ENCODE data around the gene ZSWIM3.

DNA sequence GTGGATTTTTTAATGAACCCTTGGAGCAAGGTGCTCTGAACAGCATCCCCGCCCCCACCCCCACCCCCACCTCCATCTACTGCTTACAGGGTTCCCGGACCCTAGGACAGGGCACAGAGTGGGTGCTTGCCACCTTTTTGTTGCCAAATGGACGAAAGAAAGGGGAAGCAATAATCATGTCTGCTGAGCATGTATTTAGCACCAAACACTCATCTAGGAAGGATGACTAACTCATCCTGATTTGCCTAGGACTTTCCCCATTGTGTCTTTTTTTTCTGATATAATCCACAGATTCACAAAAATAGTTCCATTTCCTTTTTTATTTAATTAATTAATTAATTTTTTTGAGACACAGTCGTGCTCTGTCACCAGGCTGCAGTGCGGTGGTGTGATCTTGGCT lies 55.7 kb downstream of the ZSWIM3 start:
- TF ChIP-seq ZNF565 (CRISPR knock-in tag; conservative IDR thresholded peaks at IDR 0.05; ENCODE audit: low read depth) (no peak), RARB (CRISPR knock-in tag; IDR thresholded peaks at IDR 0.05) (no peak), ZNF8 (CRISPR knock-in tag; IDR thresholded peaks at IDR 0.05) (no peak), CSDC2 (CRISPR knock-in tag; IDR thresholded peaks at IDR 0.05) (no peak), SNAI2 (CRISPR knock-in tag; IDR thresholded peaks at IDR 0.05) (no peak), ZFP3 (CRISPR knock-in tag; IDR thresholded peaks at IDR 0.05) (no peak)
- TF ChIP-seq, protein P1, sequence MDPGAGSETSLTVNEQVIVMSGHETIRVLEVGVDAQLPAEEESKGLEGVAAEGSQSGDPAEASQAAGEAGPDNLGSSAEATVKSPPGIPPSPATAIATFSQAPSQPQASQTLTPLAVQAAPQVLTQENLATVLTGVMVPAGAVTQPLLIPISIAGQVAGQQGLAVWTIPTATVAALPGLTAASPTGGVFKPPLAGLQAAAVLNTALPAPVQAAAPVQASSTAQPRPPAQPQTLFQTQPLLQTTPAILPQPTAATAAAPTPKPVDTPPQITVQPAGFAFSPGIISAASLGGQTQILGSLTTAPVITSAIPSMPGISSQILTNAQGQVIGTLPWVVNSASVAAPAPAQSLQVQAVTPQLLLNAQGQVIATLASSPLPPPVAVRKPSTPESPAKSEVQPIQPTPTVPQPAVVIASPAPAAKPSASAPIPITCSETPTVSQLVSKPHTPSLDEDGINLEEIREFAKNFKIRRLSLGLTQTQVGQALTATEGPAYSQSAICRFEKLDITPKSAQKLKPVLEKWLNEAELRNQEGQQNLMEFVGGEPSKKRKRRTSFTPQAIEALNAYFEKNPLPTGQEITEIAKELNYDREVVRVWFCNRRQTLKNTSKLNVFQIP (CRISPR knock-in tag; IDR thresholded peaks at IDR 0.05; ENCODE audit: borderline replicate concordance, low read depth), result no peak
- TF ChIP-seq, protein P2, sequence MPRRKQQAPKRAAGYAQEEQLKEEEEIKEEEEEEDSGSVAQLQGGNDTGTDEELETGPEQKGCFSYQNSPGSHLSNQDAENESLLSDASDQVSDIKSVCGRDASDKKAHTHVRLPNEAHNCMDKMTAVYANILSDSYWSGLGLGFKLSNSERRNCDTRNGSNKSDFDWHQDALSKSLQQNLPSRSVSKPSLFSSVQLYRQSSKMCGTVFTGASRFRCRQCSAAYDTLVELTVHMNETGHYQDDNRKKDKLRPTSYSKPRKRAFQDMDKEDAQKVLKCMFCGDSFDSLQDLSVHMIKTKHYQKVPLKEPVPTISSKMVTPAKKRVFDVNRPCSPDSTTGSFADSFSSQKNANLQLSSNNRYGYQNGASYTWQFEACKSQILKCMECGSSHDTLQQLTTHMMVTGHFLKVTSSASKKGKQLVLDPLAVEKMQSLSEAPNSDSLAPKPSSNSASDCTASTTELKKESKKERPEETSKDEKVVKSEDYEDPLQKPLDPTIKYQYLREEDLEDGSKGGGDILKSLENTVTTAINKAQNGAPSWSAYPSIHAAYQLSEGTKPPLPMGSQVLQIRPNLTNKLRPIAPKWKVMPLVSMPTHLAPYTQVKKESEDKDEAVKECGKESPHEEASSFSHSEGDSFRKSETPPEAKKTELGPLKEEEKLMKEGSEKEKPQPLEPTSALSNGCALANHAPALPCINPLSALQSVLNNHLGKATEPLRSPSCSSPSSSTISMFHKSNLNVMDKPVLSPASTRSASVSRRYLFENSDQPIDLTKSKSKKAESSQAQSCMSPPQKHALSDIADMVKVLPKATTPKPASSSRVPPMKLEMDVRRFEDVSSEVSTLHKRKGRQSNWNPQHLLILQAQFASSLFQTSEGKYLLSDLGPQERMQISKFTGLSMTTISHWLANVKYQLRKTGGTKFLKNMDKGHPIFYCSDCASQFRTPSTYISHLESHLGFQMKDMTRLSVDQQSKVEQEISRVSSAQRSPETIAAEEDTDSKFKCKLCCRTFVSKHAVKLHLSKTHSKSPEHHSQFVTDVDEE (CRISPR knock-in tag; IDR thresholded peaks at IDR 0.05), result no peak
